CD4-positive, alpha-beta T cell treated with Interleukin-21 for 1 hour (primary cell): Measurements from ENCODE around the gene POLR1B.
A peak's percentile ranks its signal among the peaks of the same experiment; 100 is the strongest.
"Not testable (repeated sequence)": the region's sequence is repeated elsewhere in the genome, so short reads cannot be mapped to it uniquely, and the experiment has no call there.

ENCODE experiments used
- DNase-seq: peaks from one replicate; pipeline ENCODE4 v3.0.0-alpha.2; 2020

Gene POLR1B

GRCh38 chr2:112542984-112543661 is 858 bp downstream of the POLR1B start:
- DNase-seq: peak; percentile 2

GRCh38 chr2:112547333-112547732 is 5.1 kb downstream of the POLR1B start:
- DNase-seq: no peak

GRCh38 chr2:112548980-112549379 is 6.7 kb downstream of the POLR1B start:
- no peak for DNase-seq

GRCh38 chr2:112566104-112566503 is 23.8 kb downstream of the POLR1B start:
- DNase-seq: no peak

- not testable (repeated sequence) for DNase-seq
These were observed 24.2 kb downstream of the POLR1B start for GRCh38 chr2:112566508-112566907.

GRCh38 chr2:112572005-112572404 is 29.7 kb downstream of the POLR1B start:
- no peak for DNase-seq

- no peak for DNase-seq
These were observed 35.5 kb downstream of the POLR1B start for GRCh38 chr2:112577756-112578155.

GRCh38 chr2:112579241-112579640 is 37.0 kb downstream of the POLR1B start:
- no peak for DNase-seq

- no peak for DNase-seq
These were observed 37.8 kb downstream of the POLR1B start for GRCh38 chr2:112580084-112580483.

- peak; percentile 78 for DNase-seq
These were observed 40.1 kb downstream of the POLR1B start for GRCh38 chr2:112582314-112582746.

- peak; percentile 29 for DNase-seq
These were observed 41.4 kb downstream of the POLR1B start for GRCh38 chr2:112583497-112584133.

GRCh38 chr2:112584134-112584890 is 42.0 kb downstream of the POLR1B start, which contains the start of gene CHCHD5:
TSS of gene CHCHD5 (plus strand) at chr2:112584609. CDS start at chr2:112584648, 39 bp downstream.
- peak; percentile 96 for DNase-seq

- DNase-seq: no peak
These were observed 42.6 kb downstream of the POLR1B start for GRCh38 chr2:112584891-112585250.

GRCh38 chr2:112585400-112585799 is 43.1 kb downstream of the POLR1B start:
- no peak for DNase-seq

GRCh38 chr2:112585873-112586464 is 43.7 kb downstream of the POLR1B start:
- no peak for DNase-seq

- DNase-seq: no peak
These were observed 46.4 kb downstream of the POLR1B start for GRCh38 chr2:112588611-112589045.

GRCh38 chr2:112591413-112591812 is 49.1 kb downstream of the POLR1B start:
- no peak for DNase-seq

- DNase-seq: no peak
These were observed 51.5 kb downstream of the POLR1B start for GRCh38 chr2:112593736-112594135.

- DNase-seq: no peak
These were observed 55.5 kb downstream of the POLR1B start for GRCh38 chr2:112597537-112598322.

- no peak for DNase-seq
These were observed 58.4 kb downstream of the POLR1B start for GRCh38 chr2:112600634-112601033.

- no peak for DNase-seq
These were observed 59.5 kb downstream of the POLR1B start for GRCh38 chr2:112601754-112602153.

GRCh38 chr2:112602917-112603316 is 60.7 kb downstream of the POLR1B start:
- no peak for DNase-seq

- no peak for DNase-seq
These were observed 61.5 kb downstream of the POLR1B start for GRCh38 chr2:112603731-112604130.
